Measurements from ENCODE around the gene CTDSPL. TPM values are rescaled to one million over a fixed set of nuclear protein-coding genes. Genes with fewer than 3 reads are reported as not detected.

Gene CTDSPL
- total and polyA plus RNA-seq, 10 of the 15 experiments (the other 5 are each of a cell fraction or from before 2014, with no cell fraction given), result 0.05 to 0.51 (median 0.18) TPM; not detected in 6

DNA sequence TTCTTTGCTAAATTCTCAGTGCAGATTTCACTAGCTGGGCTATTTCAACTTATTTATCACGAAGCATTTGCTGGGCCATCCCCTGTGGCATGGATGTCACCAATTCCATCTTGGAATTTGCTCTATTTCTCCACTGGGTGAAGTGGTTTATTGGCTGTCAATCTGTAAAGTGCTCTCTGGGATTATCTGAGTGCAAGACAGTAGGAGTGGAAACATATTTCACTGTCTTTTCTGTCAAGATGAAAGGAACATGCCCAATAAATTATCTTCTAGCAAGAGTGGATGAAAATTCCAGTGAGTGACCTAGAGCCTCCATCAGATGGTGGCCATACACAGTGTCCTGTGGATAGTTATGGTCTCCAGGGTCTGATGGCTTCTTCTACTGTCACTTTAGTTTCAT, 25.1 kb upstream of the CTDSPL start:
- no peak overlapping the region for H3K4me3 ChIP-seq
- H3K27ac ChIP-seq (ENCODE audit: control insufficient read depth, insufficient read depth), result no peak overlapping the region
- H3K4me2 ChIP-seq (ENCODE audit: control insufficient read depth, insufficient read depth), result no peak overlapping the region
- H3K9me3 ChIP-seq (replicated peaks; ENCODE audit: control insufficient read depth, insufficient read depth, low read length), result no peaks in the 10 kb centered on the region
- DNase-seq (ENCODE audit: low read depth, low spot score) (no peak), ATAC-seq (no peak), FAIRE-seq (no peak)
- no peaks in the 10 kb centered on the region for H3K79me2 ChIP-seq (ENCODE audit: control insufficient read depth, insufficient read depth, low read length)
- H3K4me1 ChIP-seq (ENCODE audit: control insufficient read depth, insufficient read depth, low read length), result no peaks in the 10 kb centered on the region
- ChIA-PET RAD21 (ENCODE audit: unreplicated experiment) (no interaction called here), POLR2A (no interaction called here), CTCF (interaction anchor here (0.7 kb wide), 1 partner anchor 128 kb away, joined by 3 read pairs; no protein-coding TSS in a partner anchor), SMC1A (ENCODE audit: uncharacterized antibody, unreplicated experiment) (no interaction called here)
- H2AFZ ChIP-seq (ENCODE audit: control insufficient read depth, low read depth, low read length), result no peak overlapping the region
- H3K9ac ChIP-seq (ENCODE audit: control insufficient read depth, insufficient read depth, low read length), result no peak overlapping the region
- intact Hi-C loops (cut with micrococcal nuclease; ENCODE audit: unreplicated experiment) (no loop called here), in situ Hi-C loops (cut with MboI) (no loop called here)
- no peaks in the 10 kb centered on the region for H3K36me3 ChIP-seq (ENCODE audit: control insufficient read depth in 2 of 2, insufficient read depth in 2 of 2, low read length in 1 of 2)
- H4K20me1 ChIP-seq (ENCODE audit: control insufficient read depth, insufficient read depth), result no peaks in the 10 kb centered on the region
- TF ChIP-seq ATF3 (IDR thresholded peaks at IDR 0.05; ENCODE audit: borderline replicate concordance, extremely low read depth, low read depth, low read length) (no peak), POLR2AphosphoS5 (IDR thresholded peaks at IDR 0.05; ENCODE audit: low read length) (no peak), ZSCAN29 (IDR thresholded peaks at IDR 0.05) (no peak), NFIC (IDR thresholded peaks at IDR 0.05; ENCODE audit: low read depth, low read length) (no peak), SRF (IDR thresholded peaks at IDR 0.05; ENCODE audit: low read depth in 2 of 2, low read length in 2 of 2) (no peak), RB1 (IDR thresholded peaks at IDR 0.05; ENCODE audit: borderline replicate concordance) (no peak), LARP7 (IDR thresholded peaks at IDR 0.05) (no peak), SMAD5 (IDR thresholded peaks at IDR 0.05; ENCODE audit: low read depth) (no peak), PAX5 (IDR thresholded peaks at IDR 0.05; ENCODE audit: borderline replicate concordance, low read depth, low read length) (no peak), SPI1 (IDR thresholded peaks at IDR 0.05; ENCODE audit: borderline replicate concordance, insufficient read depth, low read depth, low read length) (no peak), HDGF (IDR thresholded peaks at IDR 0.05) (no peak), SMC3 (IDR thresholded peaks at IDR 0.05; ENCODE audit: borderline replicate concordance, low read length) (no peak), ZNF622 (IDR thresholded peaks at IDR 0.05) (no peak), KLF5 (IDR thresholded peaks at IDR 0.05; ENCODE audit: partially characterized antibody) (no peak), ZNF24 (IDR thresholded peaks at IDR 0.05) (no peak)
- TF ChIP-seq, protein P1, sequence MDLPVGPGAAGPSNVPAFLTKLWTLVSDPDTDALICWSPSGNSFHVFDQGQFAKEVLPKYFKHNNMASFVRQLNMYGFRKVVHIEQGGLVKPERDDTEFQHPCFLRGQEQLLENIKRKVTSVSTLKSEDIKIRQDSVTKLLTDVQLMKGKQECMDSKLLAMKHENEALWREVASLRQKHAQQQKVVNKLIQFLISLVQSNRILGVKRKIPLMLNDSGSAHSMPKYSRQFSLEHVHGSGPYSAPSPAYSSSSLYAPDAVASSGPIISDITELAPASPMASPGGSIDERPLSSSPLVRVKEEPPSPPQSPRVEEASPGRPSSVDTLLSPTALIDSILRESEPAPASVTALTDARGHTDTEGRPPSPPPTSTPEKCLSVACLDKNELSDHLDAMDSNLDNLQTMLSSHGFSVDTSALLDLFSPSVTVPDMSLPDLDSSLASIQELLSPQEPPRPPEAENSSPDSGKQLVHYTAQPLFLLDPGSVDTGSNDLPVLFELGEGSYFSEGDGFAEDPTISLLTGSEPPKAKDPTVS (IDR thresholded peaks at IDR 0.05; ENCODE audit: low read depth, low read length), result no peak
- H3K27me3 ChIP-seq (replicated peaks in 1 of 2; ENCODE audit: control insufficient read depth in 2 of 2, insufficient read depth in 2 of 2, low read length in 1 of 2), result 0 out of 4 replicates have a peak, but pooled peaks cover 0 to 1% of the 10 kb centered on the region in 2 experiments
- WGBS (ENCODE audit: insufficient coverage, insufficient replicate concordance, low lambda C conversion rate, missing lambda C conversion rate), result 0% methylated on average over 1 of the region's 1 CpG
- BruUV-seq (replicated peaks), result no TSS peak

Data from GM12878 (cell line).